HL-60 (cell line): ENCODE data around the gene TSPYL2.

ENCODE experiments used
- DNase-seq, 2 experiments: peaks; one replicate each; pipeline ENCODE4 v3.0.0-alpha.2; 2010 to 2020; ENCODE audit warnings: low read depth in 1 of 2, low spot score in 1 of 2
- H3K27ac ChIP-seq: fragments of 250-450 bp; sonication (Bioruptor Pico); replicated peaks from 2 replicates; pipeline ENCODE4 v1.5.1; 2020; ENCODE audit warnings: mild to moderate bottlenecking, moderate library complexity
- H3K27me3 ChIP-seq: fragments of 250-450 bp; sonication (Bioruptor Pico); 2 replicates; pipeline ENCODE4 v1.5.1; 2021; ENCODE audit warnings: mild to moderate bottlenecking, moderate library complexity; ENCODE audit not compliant: insufficient read depth, poor library complexity, severe bottlenecking
- H3K4me3 ChIP-seq: replicated peaks from 2 replicates; pipeline ENCODE4 v1.5.1; 2011; ENCODE audit warnings: mild to moderate bottlenecking, control low read depth, low read length; ENCODE audit not compliant: insufficient read depth
- CTCF ChIP-seq: IDR thresholded peaks from one replicate; pipeline ENCODE4 v1.5.1; 2011; ENCODE audit warnings: low read length, control low read depth, inconsistent platforms; ENCODE audit not compliant: insufficient read depth
- GABPA ChIP-seq: IDR thresholded peaks from 2 replicates; pipeline ENCODE4 v1.6.1; 2012; ENCODE audit warnings: low read depth
- POLR2AphosphoS5 ChIP-seq: IDR thresholded peaks from 2 replicates; pipeline ENCODE4 v1.6.1; 2012; ENCODE audit warnings: low read depth
- REST ChIP-seq: IDR thresholded peaks from 2 replicates; pipeline ENCODE4 v1.6.1; 2012; ENCODE audit warnings: low read depth; ENCODE audit not compliant: insufficient replicate concordance
- SPI1 ChIP-seq: IDR thresholded peaks from 2 replicates; pipeline ENCODE4 v1.6.1; 2012; ENCODE audit warnings: low read depth, mild to moderate bottlenecking, borderline replicate concordance

TSPYL2 gene

GRCh38 chrX:53126377-53126776, 44.2 kb downstream of the TSPYL2 start:
- Histone ChIP-seq H3K27ac (no peak overlapping the region), H3K27me3 (no peaks in the 10 kb centered on the region), H3K4me3 (no peak overlapping the region)
- no peak for DNase-seq
- TF ChIP-seq REST (no peak), SPI1 (no peak), GABPA (no peak), CTCF (no peak), POLR2AphosphoS5 (no peak)

GRCh38 chrX:53128097-53128749, 46.1 kb downstream of the TSPYL2 start:
- H3K27me3 ChIP-seq = no peaks in the 10 kb centered on the region
- no peak for TF ChIP-seq POLR2AphosphoS5
- TF ChIP-seq GABPA = no peak
- TF ChIP-seq CTCF = no peak
- no peak for TF ChIP-seq REST
- no peak for TF ChIP-seq SPI1
- no peak overlapping the region for H3K27ac ChIP-seq

GRCh38 chrX:53133400-53133799, 51.2 kb downstream of the TSPYL2 start:
- DNase-seq = no peak

More at GRCh38 chrX:53128097-53128749, 46.1 kb downstream of the TSPYL2 start:
- no peak for DNase-seq
- H3K4me3 ChIP-seq = no peak overlapping the region

More at GRCh38 chrX:53133400-53133799, 51.2 kb downstream of the TSPYL2 start:
- Histone ChIP-seq H3K27me3 (no peaks in the 10 kb centered on the region), H3K27ac (no peak overlapping the region), H3K4me3 (no peak overlapping the region)
- TF ChIP-seq GABPA (no peak), CTCF (no peak), SPI1 (no peak), POLR2AphosphoS5 (no peak), REST (no peak)
